OCI-LY7 (cell line): ENCODE data around the gene SECISBP2. TPM values are rescaled to one million over a fixed set of nuclear protein-coding genes. Genes with fewer than 3 reads are reported as not detected.
A peak's percentile ranks its signal among the peaks of the same experiment; 100 is the strongest.

ENCODE experiments used
- BruUV-seq: library from RNA; stranded (reverse); fragments of 400-500 nt; replicated peaks from 2 replicates; lab custom pipeline; 2021; lab: Mats Ljungman, UMichigan
- CTCF ChIA-PET: fragments of 300-600 bp; sonication (Branson Sonifier 250); formaldehyde crosslinking; loops from one replicate; lab custom pipeline; 2022; ENCODE audit warnings: antibody characterized with exemption; ENCODE audit not compliant: unreplicated experiment; lab: Charles Lee
- POLR2A ChIA-PET: fragments of 300-600 bp; sonication (Branson Sonifier 250); formaldehyde crosslinking; loops from one replicate; lab custom pipeline; 2022; ENCODE audit warnings: antibody characterized with exemption; lab: Charles Lee
- DNase-seq: peaks from one replicate; pipeline ENCODE4 v3.0.0-alpha.2; 2015; ENCODE audit warnings: low spot score
- H2AFZ ChIP-seq: fragments of 200-600 bp; sonication (generic), shearing (Covaris generic); 2 replicates; pipeline ENCODE4 v1.6.1; 2014; ENCODE audit warnings: mild to moderate bottlenecking, antibody characterized with exemption, low read length, moderate library complexity
- H3K27ac ChIP-seq: fragments of 200-600 bp; sonication (generic); 2 replicates; pipeline ENCODE4 v1.5.1; 2014; ENCODE audit warnings: mixed run types, low read depth, mild to moderate bottlenecking, moderate library complexity, low read length, inconsistent platforms; ENCODE audit not compliant: poor library complexity, severe bottlenecking
- H3K36me3 ChIP-seq: fragments of 200-600 bp; sonication (generic); 2 replicates; pipeline ENCODE4 v1.6.1; 2014; ENCODE audit warnings: mild to moderate bottlenecking, antibody characterized with exemption, low read length, moderate library complexity, mixed read lengths; ENCODE audit not compliant: insufficient read depth
- H3K4me1 ChIP-seq: fragments of 200-600 bp; sonication (generic); 2 replicates; pipeline ENCODE4 v1.5.1; 2014; ENCODE audit warnings: mild to moderate bottlenecking, low read length; ENCODE audit not compliant: insufficient read depth, poor library complexity, severe bottlenecking
- H3K4me2 ChIP-seq: fragments of 200-600 bp; sonication (generic); 2 replicates; pipeline ENCODE4 v1.6.1; 2014; ENCODE audit warnings: mild to moderate bottlenecking, low read length
- H3K4me3 ChIP-seq: fragments of 200-600 bp; sonication (generic); 2 replicates; pipeline ENCODE4 v1.5.1; 2014; ENCODE audit warnings: mild to moderate bottlenecking, low read depth, low read length; ENCODE audit not compliant: poor library complexity, severe bottlenecking
- H3K79me2 ChIP-seq: fragments of 200-600 bp; sonication (generic); 2 replicates; pipeline ENCODE4 v1.6.1; 2016; ENCODE audit warnings: low read depth, mild to moderate bottlenecking, low read length, moderate library complexity, mixed read lengths; ENCODE audit not compliant: insufficient read depth
- H3K9me2 ChIP-seq: fragments of 200-600 bp; sonication (generic); 2 replicates; pipeline ENCODE4 v1.6.1; 2016; ENCODE audit warnings: mild to moderate bottlenecking, low read length, mixed read lengths; ENCODE audit not compliant: insufficient read depth
- H3K9me3 ChIP-seq: fragments of 200-600 bp; sonication (generic); 2 replicates; pipeline ENCODE4 v1.6.1; 2014; ENCODE audit warnings: mild to moderate bottlenecking, mixed run types, low read length, mixed read lengths
- H4K20me1 ChIP-seq: fragments of 200-600 bp; sonication (generic); 2 replicates; pipeline ENCODE4 v1.6.1; 2014; ENCODE audit warnings: mild to moderate bottlenecking, antibody characterized with exemption, low read length, moderate library complexity, mixed read lengths; ENCODE audit not compliant: insufficient read depth
- CTCF ChIP-seq: fragments of 200-600 bp; sonication (generic); conservative IDR thresholded peaks from 2 replicates; pipeline ENCODE4 v1.5.1; 2014; ENCODE audit warnings: mild to moderate bottlenecking, antibody characterized with exemption, low read length, moderate library complexity, mixed read lengths
- EZH2phosphoT487 ChIP-seq: fragments of 200-600 bp; sonication (generic); IDR thresholded peaks from 2 replicates; pipeline ENCODE4 v1.6.1; 2018; ENCODE audit warnings: low read depth, borderline replicate concordance, mild to moderate bottlenecking, mixed run types, antibody characterized with exemption, low read length, moderate library complexity, mixed read lengths
- intact Hi-C: fragments of 100-400 bp; cut with micrococcal nuclease; formaldehyde crosslinking; loops from one replicate; pipeline ENCODE4 v1.10.0; 2022; ENCODE audit not compliant: unreplicated experiment
- total RNA-seq, 2 experiments: library from RNA; depleted of rRNA in 1 of 2; stranded (reverse); fragments of >200 nt in 1 of 2; shearing (Covaris generic) in 1 of 2; gene quantifications; 2 replicates each; pipeline ENCODE4 v1.2.3, GENCODE V29; 2014 to 2022

The SECISBP2 gene
- total RNA-seq, 2 experiments from 2014 or later = 77.6 to 85.5 TPM

GRCh38 chr9:89277454-89277853, 40.8 kb upstream of the SECISBP2 start:
- ChIA-PET CTCF (no interaction called here), POLR2A (no interaction called here)
- no peak for DNase-seq
- Histone ChIP-seq H3K4me3 (no peak overlapping the region), H4K20me1 (no peaks in the 10 kb centered on the region), H3K27ac (no peak overlapping the region), H3K4me2 (no peak overlapping the region), H2AFZ (no peak overlapping the region), H3K36me3 (no peaks in the 10 kb centered on the region), H3K4me1 (no peaks in the 10 kb centered on the region), H3K79me2 (no peaks in the 10 kb centered on the region), H3K9me2 (no peaks in the 10 kb centered on the region), H3K9me3 (peaks cover 28% of the 10 kb centered on the region)
- no TSS peak for BruUV-seq
- TF ChIP-seq EZH2phosphoT487 = no peak
- no peak for TF ChIP-seq CTCF
- intact Hi-C loops = no loop called here

GRCh38 chr9:89278551-89278950, 39.7 kb upstream of the SECISBP2 start:
- H3K9me2 ChIP-seq = no peaks in the 10 kb centered on the region
- no peaks in the 10 kb centered on the region for H4K20me1 ChIP-seq
- no peaks in the 10 kb centered on the region for H3K4me1 ChIP-seq
- no TSS peak for BruUV-seq
- TF ChIP-seq EZH2phosphoT487 (no peak), CTCF (no peak)
- no peak for DNase-seq
- peaks cover 17% of the 10 kb centered on the region for H3K9me3 ChIP-seq
- no peak overlapping the region for H3K4me3 ChIP-seq
- no peak overlapping the region for H3K4me2 ChIP-seq
- ChIA-PET POLR2A (no interaction called here), CTCF (no interaction called here)
- no peaks in the 10 kb centered on the region for H3K36me3 ChIP-seq
- H2AFZ ChIP-seq = no peak overlapping the region
- H3K79me2 ChIP-seq = no peaks in the 10 kb centered on the region
- intact Hi-C loops = loop anchor here (2.0 kb wide), 1 partner anchor 686 kb away; no protein-coding TSS in a partner anchor
- H3K27ac ChIP-seq = no peak overlapping the region

DNA sequence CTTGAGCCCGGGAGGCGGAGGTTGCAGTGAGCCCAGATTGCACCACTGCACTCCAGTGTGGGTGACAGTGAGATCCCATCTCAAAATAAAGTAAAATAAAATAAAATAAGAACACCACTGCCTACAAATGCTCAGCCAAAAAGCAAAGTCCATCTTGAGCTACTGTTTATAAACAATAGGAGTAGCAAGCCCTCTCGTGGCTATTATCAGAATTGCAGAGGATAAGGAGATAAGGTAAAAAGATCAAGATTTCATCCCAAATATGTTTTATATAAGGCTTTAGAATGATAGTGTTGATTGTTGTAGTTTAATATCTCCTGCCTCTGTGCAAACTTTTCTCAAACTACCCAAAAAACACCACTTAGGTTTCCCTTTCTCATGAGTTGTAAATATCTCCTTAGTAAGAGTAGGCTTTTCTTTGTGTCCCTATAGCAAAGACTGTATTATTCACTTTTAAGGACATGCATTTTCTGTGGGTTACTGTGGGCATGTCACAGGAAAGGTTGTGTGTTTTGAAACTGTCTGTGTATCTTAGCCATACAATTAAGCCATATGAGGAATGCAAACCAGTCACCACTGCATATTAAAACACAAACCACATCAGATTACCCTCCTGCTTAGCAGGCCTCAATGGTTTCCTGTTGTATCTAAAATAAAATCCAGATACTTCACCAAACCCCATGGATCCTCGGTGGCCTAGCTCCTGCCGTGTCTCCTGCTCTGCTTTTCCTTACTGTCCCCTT, 39.1 kb upstream of the SECISBP2 start:
- no peaks in the 10 kb centered on the region for H3K79me2 ChIP-seq
- no peak overlapping the region for H3K27ac ChIP-seq
- H3K4me1 ChIP-seq = no peaks in the 10 kb centered on the region
- ChIA-PET CTCF (no interaction called here), POLR2A (interaction anchor here (0.6 to 0.9 kb wide), 2 partner anchors 26 to 494 kb away, joined by 3 read pairs; no protein-coding TSS in a partner anchor)
- H3K4me2 ChIP-seq = no peak overlapping the region
- H3K9me2 ChIP-seq = no peaks in the 10 kb centered on the region
- peak; percentile 65 for DNase-seq
- BruUV-seq = no TSS peak
- intact Hi-C loops = loop anchor here (2.0 kb wide), 1 partner anchor 686 kb away; no protein-coding TSS in a partner anchor
- H3K36me3 ChIP-seq = no peaks in the 10 kb centered on the region
- peaks cover 11% of the 10 kb centered on the region for H3K9me3 ChIP-seq
- no peaks in the 10 kb centered on the region for H4K20me1 ChIP-seq
- no peak overlapping the region for H3K4me3 ChIP-seq
- no peak overlapping the region for H2AFZ ChIP-seq
- TF ChIP-seq EZH2phosphoT487 (no peak), CTCF (peak; percentile 89)
